ENCODE measurements around the gene NEU2. TPM values are rescaled to one million over a fixed set of nuclear protein-coding genes. Genes with fewer than 3 reads are reported as not detected.

Gene NEU2
- total and polyA plus RNA-seq, 2 of the 13 experiments (the other 11 are each of a cell fraction or from before 2014, with no cell fraction given), result not detected

DNA sequence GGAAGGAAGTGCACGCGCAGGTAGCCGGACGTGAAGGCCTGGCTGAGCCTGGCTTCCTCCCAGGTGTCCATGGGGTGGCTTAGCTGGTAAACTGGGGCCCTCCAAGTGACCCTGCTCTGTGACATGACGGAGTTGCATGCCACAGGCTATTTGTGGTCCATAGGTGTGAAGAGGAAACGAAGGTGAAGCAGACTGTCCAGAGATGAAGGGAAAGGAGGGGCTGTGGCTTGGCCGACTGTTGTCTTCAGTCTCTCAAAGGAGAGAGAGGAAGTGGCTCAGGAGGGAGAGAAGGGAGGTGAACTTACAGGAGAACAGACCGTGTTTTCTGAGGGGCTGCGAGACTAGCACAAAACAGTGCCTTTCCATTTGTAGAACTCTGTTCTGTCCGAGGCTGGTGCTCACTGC, 47.0 kb downstream of the NEU2 start:
- peaks cover 1 to 18% of the 10 kb centered on the region in 2 experiments; a peak in 2 of 5 replicates for H3K36me3 ChIP-seq (replicated peaks in 1 of 2; ENCODE audit: control insufficient read depth in 1 of 2, insufficient read depth in 2 of 2, low read length in 2 of 2)
- no peaks in the 10 kb centered on the region for H3K27me3 ChIP-seq (ENCODE audit: control insufficient read depth in 1 of 2, insufficient read depth in 2 of 2, low read length in 2 of 2)
- FAIRE-seq (no peak), ATAC-seq (no peak), DNase-seq (ENCODE audit: low spot score) (no peak)
- H3K27ac ChIP-seq (ENCODE audit: extremely low read length, insufficient read depth, low read length), result no peak overlapping the region
- no peak overlapping the region for H2AFZ ChIP-seq (ENCODE audit: low read length)
- H3K9me3 ChIP-seq (ENCODE audit: low read length), result no peaks in the 10 kb centered on the region
- ChIA-PET POLR2A (no interaction called here), CTCF (ENCODE audit: low intra/inter-chr PET ratio, low total read pairs) (no interaction called here)
- H3K4me3 ChIP-seq (replicated peaks in 1 of 3; ENCODE audit: insufficient read depth in 1 of 3, low read depth in 2 of 3, low read length in 3 of 3), result no peak overlapping the region
- no TSS peak for BruUV-seq (replicated peaks)
- H4K20me1 ChIP-seq (ENCODE audit: insufficient read depth, low read length), result no peaks in the 10 kb centered on the region
- no peaks in the 10 kb centered on the region for H3K79me2 ChIP-seq (ENCODE audit: insufficient read depth, low read length)
- no peak overlapping the region for H3K4me2 ChIP-seq (ENCODE audit: low read depth, low read length)
- H3K4me1 ChIP-seq (ENCODE audit: insufficient read depth, low read length), result peaks cover 30% of the 10 kb centered on the region
- TF ChIP-seq ZNF547 (CRISPR knock-in tag; IDR thresholded peaks at IDR 0.05) (no peak), NKX3-1 (CRISPR knock-in tag; IDR thresholded peaks at IDR 0.05) (no peak), GABPA (IDR thresholded peaks at IDR 0.05; ENCODE audit: low read depth, low read length) (no peak), GABPA (CRISPR knock-in tag; IDR thresholded peaks at IDR 0.05; ENCODE audit: low read depth) (no peak)
- TF ChIP-seq, protein P1, sequence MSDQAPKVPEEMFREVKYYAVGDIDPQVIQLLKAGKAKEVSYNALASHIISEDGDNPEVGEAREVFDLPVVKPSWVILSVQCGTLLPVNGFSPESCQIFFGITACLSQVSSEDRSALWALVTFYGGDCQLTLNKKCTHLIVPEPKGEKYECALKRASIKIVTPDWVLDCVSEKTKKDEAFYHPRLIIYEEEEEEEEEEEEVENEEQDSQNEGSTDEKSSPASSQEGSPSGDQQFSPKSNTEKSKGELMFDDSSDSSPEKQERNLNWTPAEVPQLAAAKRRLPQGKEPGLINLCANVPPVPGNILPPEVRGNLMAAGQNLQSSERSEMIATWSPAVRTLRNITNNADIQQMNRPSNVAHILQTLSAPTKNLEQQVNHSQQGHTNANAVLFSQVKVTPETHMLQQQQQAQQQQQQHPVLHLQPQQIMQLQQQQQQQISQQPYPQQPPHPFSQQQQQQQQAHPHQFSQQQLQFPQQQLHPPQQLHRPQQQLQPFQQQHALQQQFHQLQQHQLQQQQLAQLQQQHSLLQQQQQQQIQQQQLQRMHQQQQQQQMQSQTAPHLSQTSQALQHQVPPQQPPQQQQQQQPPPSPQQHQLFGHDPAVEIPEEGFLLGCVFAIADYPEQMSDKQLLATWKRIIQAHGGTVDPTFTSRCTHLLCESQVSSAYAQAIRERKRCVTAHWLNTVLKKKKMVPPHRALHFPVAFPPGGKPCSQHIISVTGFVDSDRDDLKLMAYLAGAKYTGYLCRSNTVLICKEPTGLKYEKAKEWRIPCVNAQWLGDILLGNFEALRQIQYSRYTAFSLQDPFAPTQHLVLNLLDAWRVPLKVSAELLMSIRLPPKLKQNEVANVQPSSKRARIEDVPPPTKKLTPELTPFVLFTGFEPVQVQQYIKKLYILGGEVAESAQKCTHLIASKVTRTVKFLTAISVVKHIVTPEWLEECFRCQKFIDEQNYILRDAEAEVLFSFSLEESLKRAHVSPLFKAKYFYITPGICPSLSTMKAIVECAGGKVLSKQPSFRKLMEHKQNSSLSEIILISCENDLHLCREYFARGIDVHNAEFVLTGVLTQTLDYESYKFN (CRISPR knock-in tag; conservative IDR thresholded peaks at IDR 0.05), result no peak
- intact Hi-C loops (cut with micrococcal nuclease; ENCODE audit: unreplicated experiment) (no loop called here), in situ Hi-C loops (cut with HindIII; ENCODE audit: extremely low pct_ligation_motif_present, low pct_unique_long_range_greater_than_20kb) (no loop called here)
- 88% methylated on average over 10 of the region's 10 CpGs for WGBS (ENCODE audit: low lambda C conversion rate)
- no peak overlapping the region for H3K9ac ChIP-seq (ENCODE audit: insufficient read depth, low read depth, low read length)

Data from HepG2 (cell line).